GM21423 (cell line): Measurements from ENCODE around the gene IL22.
A peak's percentile ranks its signal among the peaks of the same experiment; 100 is the strongest.

Experiments
- ATAC-seq: cut with Tn5 transposase; IDR thresholded peaks from one replicate; pipeline ENCODE4 v1.9.1; 2021; ENCODE audit warnings: mild to moderate bottlenecking, moderate library complexity; ENCODE audit not compliant: unreplicated experiment

Gene IL22, protein sequence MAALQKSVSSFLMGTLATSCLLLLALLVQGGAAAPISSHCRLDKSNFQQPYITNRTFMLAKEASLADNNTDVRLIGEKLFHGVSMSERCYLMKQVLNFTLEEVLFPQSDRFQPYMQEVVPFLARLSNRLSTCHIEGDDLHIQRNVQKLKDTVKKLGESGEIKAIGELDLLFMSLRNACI

DNA sequence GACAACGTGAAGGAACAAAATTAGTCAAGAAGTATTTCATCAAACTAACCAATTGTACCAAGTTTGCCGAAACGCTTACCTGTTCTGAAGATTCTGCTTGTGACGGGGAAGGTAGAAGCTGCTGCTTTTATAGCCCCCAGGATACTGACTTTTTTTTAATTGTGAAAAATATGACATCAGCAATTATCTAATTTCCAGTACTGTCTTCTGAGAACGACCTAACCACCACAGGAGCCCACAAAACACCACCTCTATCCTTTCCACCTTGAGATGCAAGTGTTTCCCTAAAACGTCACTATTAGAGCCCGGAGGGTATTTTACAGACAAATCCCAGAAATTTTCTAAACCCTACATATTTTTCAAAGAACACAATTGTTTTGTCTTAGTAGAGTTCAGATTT lies at the start of gene IL22:
Gene IL22 (minus strand): TSS at position 101 of the 400 bp plus-strand sequence. CDS start 156 bp downstream, outside the sequence.
- no peak for ATAC-seq

DNA sequence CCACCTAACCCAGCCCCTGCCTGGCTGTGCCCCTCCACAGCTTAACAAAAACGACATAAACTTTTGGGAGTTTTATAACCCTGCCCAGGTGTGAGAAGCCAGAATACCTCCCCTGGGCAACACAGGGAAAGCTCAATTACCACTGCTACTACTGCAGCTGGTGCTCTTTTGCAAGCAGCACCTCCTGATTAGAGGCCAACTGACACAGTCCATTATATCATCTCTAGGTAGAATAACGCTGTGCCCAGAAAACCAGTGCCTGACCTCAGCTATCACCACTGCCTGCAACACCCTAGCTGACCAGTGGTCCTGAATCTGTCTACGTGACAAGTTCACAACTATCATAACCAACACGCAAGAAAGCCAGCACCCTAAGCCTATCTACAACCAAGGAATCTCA lies 44.5 kb upstream of the IL22 start:
- no peak for ATAC-seq

DNA sequence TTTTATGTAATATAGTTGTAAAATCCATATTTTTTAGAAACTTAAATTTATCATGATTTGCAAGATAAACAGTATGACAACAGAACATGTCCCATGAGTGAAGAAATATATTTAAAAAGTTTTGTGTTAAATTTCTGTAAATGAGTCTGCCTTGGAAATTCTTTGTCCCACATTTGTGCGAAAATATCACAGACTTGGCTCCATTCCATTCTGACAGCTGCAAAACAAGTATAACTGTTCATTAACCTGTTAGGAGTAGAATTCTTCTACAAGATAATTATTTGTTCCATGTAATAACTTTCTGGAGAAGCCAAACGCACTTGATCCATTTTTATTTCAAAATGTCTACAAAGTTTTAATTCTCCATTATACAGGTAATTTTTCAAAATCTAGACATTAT lies 40.8 kb upstream of the IL22 start:
- no peak for ATAC-seq

DNA sequence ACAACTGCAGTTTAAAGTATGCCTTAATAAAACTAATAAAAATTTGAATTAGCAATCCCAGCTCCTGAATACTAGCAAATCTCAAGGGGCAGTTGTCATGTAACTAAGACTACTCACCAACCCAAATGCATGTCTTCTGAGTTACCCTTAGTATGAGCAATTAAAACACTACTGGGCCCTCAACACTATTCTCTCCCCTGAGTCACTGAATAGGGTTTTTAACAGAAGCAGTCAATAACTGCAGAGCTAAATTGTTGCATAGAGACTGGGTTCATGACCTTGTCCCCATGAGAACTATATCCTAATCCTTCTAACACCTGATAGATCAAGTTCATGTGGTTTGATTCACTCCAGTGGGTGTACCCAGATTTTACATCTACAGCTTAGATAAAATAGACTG lies 39.9 kb upstream of the IL22 start:
- no peak for ATAC-seq

DNA sequence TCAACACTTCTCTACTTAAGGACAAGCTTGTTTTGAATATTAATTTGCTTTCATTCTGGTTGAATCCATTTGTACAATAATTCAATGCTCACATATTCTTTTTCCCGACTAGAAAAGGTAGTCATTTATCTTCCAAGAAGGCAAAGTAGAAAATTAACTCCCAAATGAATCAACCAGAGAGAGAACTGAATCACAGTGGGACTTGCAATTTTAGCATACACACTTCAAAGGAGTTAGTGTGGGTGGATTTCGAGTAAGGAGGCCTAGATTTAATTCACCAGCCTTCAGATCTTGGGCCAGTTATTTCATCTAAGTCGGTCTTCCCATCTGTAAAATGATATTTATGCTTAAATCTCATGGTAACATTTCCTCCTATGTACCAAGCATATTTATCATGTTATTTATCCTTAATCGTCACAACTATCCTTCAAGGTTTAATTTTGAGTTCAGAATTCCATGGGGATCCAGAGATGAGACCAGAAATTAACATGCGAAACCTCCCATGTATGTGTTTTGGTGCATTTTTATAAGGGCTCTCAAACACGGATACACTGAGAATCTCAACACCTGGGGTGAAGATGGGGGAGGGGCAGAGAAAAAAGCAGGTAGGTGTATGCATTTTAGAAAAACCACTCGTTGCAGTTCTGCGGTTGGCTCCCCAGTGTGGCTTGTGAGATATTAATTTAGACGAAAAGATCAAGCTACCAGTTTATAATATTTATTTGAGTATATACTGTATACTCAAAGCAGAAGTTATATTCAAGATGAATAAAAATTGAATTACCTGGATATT lies 38.9 kb upstream of the IL22 start:
- no peak for ATAC-seq

DNA sequence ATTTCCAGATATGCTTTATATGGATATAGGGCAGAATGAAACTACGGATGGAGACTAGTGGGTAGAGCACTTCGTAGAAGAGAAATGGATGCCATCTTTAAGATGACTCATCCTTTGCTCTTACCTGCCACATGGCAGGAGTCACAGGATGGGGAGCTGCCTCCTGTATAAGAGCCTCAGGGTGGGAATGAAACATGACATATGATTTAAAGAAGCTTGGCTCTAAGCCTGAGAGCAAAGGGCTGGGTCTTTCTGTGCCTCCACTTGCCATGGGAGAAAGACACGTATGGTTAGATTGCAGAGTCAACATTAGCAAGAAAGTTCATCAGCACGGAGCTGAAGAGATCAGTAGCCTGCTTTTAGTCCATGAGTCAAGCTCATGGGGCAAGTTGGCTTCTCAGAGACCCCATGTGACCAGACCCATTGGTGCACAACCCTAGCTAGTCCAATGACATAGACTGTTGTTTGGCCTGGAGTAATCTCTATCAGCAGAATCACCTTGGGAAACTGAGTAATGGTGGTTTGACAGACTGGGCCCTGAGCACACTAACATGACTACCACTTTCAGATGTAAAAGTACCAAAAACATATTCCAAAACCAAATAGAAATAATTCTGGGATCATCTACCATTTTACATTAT lies 38.1 kb upstream of the IL22 start:
- no peak for ATAC-seq

DNA sequence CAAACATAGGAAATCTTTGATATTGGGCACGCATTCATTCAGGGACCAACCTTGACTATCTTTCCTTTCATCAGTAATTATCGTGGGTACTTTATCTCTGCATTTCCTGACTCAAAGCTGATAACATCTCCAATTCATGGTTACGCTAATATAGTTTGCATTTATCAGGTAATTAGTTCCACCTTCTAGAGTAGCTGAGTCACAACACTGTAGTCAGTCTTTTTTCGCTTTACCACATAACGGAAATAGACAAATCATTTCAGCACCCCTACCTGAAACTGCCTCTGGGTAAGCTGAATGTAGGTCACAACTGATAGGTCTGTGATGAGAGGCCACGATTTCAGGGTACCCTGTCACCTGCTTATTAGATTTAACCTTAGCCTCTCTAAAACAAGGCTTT lies 36.7 kb upstream of the IL22 start:
- ATAC-seq = peak; percentile 52

DNA sequence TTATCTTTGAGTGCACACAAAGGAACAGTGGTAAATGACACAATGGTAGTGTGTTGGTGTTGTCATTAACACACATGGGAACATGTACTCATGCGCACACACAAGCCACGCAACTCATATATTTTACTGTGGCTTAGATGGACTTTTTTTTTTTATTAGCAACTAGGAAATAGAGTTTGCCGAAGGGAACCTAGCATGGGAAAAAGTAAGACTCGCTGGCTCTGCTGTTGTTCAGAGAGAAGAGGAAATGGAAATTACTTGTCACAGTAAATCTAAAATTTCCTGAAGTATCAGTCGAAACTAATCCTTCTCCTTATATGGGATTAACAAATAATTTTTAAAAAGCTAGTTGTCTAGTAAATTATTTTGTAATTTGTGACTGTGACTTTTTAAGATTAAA lies 33.7 kb upstream of the IL22 start:
- ATAC-seq = no peak

DNA sequence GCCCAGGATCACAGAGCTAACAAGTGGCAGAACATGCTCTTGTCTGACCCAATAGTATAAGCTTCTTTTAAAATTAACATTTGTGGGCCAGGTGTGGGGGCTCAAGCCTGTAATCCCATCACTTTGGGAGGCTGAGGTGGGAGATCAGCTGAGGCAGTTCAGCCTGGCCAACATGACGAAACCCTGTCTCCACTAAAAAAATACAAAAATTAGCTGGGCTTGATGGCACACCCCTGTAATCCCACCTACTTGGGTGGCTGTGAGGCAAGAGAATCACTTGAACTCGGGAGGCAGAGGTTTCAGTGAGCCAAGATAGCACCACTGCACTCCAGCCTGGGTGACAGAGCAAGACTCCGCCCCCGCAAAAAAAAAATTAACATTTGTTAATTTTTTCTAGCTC lies 33.0 kb upstream of the IL22 start:
- ATAC-seq = no peak

DNA sequence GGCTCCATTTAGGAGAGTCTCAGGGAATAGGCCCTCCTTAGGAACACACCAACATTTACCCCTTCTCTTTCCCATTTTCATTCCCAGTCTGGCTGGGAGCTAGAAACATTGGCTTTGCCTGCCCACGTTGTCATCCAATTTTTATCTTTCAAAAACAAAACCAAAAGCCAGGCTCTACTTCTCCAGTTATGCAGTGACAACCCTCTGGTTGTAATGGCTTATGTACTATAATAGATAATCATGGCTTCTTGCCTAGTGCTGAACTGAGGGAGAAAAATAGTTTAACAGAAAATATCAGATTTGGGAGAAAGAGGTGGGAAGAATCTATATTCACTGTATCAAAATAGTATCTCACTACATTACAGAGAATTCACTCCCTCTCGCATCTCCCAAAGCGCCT lies 32.1 kb upstream of the IL22 start:
- ATAC-seq = no peak

DNA sequence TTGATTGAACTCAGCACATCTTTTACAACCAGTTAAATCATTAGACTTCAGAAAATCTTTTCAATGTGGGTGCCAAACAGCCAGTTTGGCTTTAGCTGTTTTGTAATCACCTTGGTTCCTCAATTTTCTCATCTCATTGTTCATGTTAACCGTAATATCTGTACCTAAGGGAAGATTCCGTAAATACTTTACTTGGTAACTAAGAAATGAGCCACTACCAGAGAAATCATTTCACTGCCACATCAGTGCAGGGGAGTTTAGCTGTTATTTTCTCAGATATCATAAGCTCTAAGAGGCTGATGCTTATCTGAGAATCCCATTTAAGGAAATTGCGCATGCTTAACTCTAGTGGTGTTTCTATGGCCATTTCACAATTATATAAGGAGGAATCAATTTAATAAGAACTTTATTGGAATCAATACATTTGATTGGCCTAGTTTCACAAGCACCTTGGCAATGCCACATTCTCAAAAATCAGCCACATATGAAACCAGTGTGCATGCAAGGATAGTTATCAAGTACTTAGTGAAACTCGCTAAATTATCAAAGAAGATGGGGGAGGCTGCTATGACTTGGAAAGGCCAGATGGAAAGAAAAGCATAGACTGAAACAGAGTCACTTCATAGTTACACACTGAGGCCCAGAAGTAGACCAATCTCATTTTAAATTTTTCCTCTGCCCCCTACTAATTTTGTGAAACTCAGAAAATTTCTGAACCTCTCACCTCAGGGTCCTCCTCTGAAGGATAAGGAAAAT lies 28.1 kb upstream of the IL22 start:
- no peak for ATAC-seq

DNA sequence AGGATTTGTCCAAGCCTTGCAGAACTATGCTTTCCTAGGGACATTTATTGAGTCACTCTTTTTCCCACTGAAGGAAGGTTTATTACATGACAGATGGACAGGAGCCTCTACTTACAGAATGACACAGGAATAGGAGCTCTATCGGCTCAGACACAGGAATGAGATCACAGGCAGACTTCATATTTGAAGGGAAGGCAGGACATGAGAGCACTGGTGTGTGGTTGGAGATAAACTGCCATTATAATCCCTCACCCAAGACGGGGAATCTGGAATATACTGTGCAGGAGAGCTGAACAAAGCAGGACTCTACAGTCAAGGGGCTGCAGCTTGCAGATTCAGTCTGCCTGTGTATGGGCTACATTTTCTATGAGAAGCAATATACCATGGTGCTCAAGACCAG lies 26.8 kb upstream of the IL22 start:
- ATAC-seq = no peak

DNA sequence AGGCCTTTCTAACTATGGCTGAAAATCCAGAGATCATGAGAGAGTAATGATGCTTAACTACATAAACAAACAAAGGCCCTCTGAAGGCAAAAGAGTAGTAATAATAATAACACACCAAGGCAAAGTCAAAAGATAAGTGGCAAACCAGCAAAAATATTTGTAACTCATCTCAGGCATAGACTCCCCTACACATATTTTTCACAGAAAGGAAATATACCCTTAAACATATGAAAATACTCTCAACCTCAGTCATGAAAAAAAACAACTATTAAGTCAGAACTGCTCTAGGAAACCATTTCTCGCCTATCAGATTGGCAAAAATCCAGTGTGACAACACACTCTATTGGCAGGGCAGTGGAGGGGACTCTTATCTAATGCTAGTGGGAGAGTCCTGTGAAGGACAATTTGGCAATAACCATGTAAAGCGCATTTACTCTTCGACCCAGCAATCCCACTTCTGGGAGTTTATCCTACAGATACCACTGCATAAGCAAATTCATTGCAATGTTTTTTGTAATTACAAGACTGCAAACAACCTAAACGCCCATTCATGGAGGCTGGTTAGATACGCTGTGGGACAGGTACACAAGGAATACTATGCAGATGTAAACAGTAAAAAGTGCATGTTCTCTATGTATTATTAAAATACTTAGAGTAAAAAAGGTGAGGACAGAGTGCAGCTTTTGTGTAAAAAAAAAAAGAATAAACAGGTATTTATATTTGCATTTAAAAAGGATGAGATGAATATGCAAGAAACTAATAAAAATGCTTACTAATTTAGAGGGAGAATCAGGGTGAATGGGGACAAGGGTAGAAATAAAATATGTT lies 26.0 kb upstream of the IL22 start:
- ATAC-seq = no peak

DNA sequence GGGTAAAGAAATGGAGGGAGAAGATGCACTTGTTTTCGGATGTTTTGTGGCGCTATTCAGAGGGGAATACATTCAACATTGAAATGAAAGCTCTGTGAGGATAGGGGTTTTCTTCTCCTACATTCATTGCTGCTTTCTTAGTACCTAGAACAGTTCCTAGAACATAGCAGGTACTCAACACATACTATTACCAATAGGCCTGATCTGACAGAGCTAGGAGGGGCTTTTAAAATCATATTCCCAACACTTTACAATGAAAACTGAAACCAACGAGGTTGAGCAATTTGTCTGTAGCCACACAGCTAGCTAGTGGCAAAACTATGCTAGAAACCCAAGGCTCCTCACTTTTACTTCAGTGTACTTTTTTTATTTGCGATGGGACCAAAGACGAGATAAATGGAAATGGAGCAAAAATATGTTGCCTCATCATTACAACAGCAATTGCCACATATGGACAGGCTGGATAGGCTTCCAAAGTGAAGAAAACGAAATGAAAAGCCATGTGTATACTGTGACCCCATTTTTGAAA lies 23.1 kb upstream of the IL22 start:
- no peak for ATAC-seq

DNA sequence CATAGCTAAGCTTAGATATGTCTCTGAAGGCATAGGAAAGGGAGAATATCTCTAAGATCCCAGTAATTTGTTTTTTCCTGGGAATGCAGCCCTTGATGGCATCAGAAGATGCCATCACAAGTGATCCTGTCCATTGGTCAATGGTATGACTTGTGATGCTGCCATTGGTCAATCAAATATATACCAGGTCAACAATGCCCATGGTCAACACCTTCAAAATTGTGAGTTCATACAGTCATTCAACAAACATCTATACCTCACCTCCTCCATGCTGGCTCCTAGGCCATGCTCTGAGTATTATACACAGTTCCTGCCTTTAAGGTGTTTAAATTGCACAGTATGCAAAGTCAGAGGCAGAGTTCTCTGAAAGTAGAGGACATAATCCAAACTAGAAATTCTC lies 19.3 kb upstream of the IL22 start:
- no peak for ATAC-seq

DNA sequence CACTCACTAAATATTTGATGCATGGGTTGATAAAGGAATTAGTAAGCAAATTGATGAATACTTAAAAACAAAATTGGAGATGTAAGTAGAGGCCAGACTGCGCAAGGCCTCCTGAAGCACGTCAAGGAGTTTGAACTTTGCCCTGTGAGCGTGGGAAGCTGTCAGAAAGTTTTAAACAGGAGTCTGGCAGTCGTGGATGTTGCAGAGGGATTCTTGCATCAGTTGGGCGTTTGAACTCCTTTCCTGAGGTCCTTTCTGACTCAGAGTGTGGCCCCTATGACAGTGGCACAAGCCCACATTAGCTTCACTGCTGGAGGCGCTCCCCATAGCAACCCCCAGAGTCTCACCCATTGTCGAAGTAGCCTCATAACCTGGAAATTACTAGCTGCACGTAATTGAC lies 17.9 kb upstream of the IL22 start:
- no peak for ATAC-seq

DNA sequence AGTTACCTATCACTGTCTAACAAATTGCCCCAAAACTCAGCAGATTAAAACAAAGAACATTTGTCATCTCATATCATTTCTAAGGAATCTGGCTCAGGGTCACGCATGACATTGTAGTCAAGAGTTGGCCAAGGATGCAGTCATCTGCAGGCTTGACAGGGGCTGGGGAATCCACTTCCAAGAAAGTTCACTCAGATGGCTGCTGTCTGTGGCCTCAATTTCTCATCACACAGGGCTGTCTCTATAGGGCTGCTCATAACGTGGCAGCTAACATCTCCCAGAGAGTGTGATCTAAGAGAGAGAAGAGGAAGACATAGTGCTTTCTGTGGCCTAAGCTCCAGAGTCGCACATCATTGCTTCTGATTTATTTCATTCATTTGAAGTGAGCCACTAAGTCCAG lies 17.0 kb upstream of the IL22 start:
- no peak for ATAC-seq

DNA sequence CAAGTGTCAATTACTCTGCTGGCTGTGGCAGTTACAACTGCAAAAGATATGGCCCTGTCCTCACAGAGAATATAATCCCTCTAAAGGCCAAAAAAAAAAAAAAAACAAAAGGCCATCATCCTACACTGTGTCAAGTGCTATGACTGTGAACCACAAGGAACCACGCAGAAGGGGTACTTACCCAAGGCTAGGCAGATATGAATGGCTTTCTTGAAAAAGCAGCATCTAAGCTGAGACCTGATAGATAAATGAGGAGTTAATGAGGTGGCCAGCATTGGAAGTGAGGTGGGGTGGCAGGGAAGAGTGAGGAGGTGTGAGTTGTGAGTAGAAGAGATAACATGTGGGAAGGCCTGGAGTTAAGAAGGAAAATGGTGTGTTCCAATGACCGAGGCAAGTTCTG lies 16.4 kb upstream of the IL22 start:
- ATAC-seq = no peak

DNA sequence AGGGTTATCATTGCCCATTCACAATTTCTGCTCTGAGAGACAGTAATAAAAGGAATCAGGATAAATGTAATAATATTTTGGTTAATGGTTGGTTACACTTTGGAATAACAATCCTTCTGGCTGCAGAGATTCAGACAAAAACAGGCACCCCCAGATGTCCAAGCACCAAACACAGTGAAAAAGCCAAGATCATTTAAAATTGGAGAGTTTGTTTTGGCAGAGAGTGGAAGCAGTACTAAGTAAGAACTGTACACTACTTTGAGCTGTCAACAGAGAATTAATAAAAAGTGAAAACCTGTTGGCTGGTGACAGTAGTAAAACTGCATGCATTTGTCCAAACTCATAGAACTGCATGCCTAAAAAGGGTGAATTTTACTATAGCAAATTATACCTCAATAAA lies 15.6 kb upstream of the IL22 start:
- no peak for ATAC-seq

DNA sequence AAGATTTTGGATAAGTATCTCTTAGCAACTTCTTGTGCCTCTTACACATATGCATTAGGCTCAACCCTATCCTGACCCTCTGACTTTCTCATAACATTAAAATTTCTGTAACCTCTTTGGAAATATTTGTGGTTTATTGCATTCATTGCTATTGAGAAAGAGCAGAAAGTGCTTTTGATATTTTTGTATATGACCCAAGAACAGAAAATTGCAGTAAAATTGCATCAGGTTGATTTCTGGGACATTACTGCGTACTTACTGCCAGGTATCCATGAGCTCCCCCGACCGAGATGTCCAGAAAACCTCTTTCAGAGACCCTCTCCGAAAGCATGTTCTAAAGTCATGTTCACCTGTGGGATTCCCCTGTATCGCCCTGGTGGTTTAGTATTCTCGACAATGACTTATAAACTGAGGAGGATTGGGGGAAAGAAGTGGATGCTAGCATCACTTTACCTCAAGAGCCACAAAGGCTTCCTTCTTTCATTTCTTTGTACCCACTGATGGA lies 14.5 kb upstream of the IL22 start:
- ATAC-seq = no peak
